D721Med (cell line): Measurements from ENCODE around the gene MGAT3.
A peak's percentile ranks its signal among the peaks of the same experiment; 100 is the strongest.
"Not testable (repeated sequence)": the region's sequence is repeated elsewhere in the genome, so short reads cannot be mapped to it uniquely, and the experiment has no call there.

Source experiments
- DNase-seq: peaks from one replicate; pipeline ENCODE4 v3.0.0; 2011; ENCODE audit warnings: low spot score; ENCODE audit not compliant: insufficient read length
- FAIRE-seq: peaks from 2 replicates; lab custom pipeline; 2011; peaks lifted over from hg19 to GRCh38; lab: Jason Lieb, UNC
- CTCF ChIP-seq: IDR thresholded peaks from 2 replicates; pipeline ENCODE4 v1.5.1; 2012; ENCODE audit warnings: mild to moderate bottlenecking, control low read depth; ENCODE audit not compliant: insufficient read depth; ENCODE audit errors: missing control alignments

MGAT3 gene, protein sequence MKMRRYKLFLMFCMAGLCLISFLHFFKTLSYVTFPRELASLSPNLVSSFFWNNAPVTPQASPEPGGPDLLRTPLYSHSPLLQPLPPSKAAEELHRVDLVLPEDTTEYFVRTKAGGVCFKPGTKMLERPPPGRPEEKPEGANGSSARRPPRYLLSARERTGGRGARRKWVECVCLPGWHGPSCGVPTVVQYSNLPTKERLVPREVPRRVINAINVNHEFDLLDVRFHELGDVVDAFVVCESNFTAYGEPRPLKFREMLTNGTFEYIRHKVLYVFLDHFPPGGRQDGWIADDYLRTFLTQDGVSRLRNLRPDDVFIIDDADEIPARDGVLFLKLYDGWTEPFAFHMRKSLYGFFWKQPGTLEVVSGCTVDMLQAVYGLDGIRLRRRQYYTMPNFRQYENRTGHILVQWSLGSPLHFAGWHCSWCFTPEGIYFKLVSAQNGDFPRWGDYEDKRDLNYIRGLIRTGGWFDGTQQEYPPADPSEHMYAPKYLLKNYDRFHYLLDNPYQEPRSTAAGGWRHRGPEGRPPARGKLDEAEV

DNA sequence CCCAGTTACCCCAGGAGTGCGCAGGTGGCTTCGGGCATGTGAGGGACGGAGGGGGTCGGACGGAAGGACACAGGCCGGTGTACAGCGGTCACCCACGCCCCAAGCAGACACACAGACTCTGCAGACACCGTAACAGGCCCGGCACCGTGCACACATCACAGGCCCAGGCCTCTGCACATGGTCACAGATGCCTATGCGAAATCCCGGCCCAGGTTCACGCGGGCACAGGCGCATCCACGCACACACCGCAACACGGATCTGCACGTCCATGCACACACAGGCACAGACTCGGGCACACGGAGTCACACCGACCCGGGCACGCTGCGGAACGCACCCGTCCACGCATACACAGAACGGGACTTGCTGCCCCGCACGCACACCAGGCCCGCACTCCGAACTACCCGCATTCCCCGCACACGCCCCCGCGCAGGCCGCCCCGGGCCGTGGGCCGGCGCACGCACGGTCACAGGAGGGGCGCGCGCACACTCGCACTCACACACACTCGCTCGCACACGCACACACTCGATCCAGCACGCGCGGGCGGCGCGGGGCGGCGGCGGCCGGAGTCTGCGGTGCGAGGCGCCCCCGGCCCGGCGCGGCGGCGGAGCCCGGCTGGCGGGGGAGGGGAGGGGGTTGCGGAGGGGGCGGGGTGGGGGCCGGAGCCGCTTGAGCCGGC lies at the start of gene MGAT3:
Gene MGAT3 (plus strand): TSS at position 491 of the 676 bp plus-strand sequence. CDS start 30,336 bp downstream, outside the sequence.
- TF ChIP-seq CTCF = no peak
- FAIRE-seq = no peak
- DNase-seq = peak; percentile 47

DNA sequence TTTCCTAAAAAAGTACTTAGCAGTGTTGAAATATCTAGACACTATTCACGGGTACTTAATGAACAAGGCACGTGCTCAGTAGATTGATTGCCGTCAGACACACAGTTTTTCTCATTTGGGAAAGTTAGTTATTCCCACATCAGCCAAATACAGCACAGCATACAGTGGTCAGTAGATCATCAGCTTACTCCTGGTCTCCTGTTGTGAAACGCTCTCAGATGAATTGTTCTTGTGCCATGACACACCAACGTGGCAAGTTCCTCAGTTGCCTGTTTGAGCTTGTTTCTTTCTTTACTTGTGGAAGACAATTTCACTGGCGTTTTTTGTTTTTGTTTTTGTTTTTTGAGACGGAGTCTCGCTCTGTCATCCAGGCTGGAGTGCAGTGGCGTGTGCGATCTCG lies 48.6 kb upstream of the MGAT3 start:
- TF ChIP-seq CTCF = no peak
- FAIRE-seq = no peak
- no peak for DNase-seq

GRCh38 chr22:39408807-39409206 lies 48.0 kb upstream of the MGAT3 start:
- FAIRE-seq (no peak), DNase-seq (no peak)
- no peak for TF ChIP-seq CTCF

DNA sequence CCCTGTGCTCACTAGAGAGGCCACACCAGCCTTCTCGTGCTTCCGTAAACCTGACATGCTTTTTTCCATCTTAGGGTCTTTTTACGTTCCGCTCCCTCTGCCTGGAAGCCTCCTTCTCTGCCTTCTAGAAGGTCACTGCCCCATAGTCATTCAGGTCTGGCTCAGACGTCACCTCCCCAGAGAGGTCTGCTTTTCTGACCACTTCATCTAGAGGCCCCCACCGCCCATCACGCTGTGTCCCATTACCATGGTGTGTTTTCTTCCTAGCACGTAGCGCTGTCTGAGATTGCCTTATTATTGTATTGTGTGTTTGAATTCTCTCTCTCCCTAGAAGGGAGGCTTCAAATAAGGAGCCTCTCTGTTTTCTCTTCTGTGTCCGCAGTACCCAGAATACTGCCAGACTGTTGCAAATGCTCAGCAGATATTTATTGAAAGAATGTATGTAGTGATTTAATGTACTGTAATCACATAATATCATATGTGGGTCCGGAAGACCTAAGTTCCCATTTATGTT lies 47.2 kb upstream of the MGAT3 start:
- FAIRE-seq = no peak
- no peak for TF ChIP-seq CTCF
- no peak for DNase-seq

DNA sequence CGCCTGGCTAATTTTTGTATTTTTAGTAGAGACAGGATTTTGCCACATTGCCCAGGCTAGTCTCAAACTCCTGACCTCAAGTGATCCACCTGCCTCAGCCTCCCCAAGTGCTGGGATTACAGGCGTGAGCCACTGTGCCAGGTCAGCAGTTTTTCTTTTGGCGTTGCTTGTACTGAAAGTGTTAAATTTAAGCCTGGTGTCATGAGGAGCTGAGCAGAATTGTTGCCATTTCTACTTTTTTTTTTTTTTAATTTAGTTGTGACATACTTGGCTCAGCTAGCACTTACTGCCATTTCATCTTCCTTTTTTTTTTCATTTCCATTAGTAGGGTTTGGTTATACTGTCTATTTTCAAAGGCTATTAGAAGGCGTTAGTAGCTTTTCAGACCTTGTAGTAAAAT lies 46.5 kb upstream of the MGAT3 start:
- TF ChIP-seq CTCF = no peak
- DNase-seq = no peak
- no peak for FAIRE-seq

GRCh38 chr22:39411828-39412365 lies 44.9 kb upstream of the MGAT3 start:
- DNase-seq, FAIRE-seq: not testable (repeated sequence)

GRCh38 chr22:39413204-39413603 lies 43.6 kb upstream of the MGAT3 start:
- FAIRE-seq, DNase-seq: not testable (repeated sequence)

GRCh38 chr22:39414377-39414776 lies 42.4 kb upstream of the MGAT3 start:
- TF ChIP-seq CTCF = no peak
- DNase-seq = no peak
- no peak for FAIRE-seq
